GM06990 (cell line): ENCODE data around the gene CBFA2T3.

Experiments used
- DNase-seq: peaks from one replicate; pipeline ENCODE4 v3.0.0-alpha.2; 2011; ENCODE audit not compliant: insufficient read length; ENCODE audit errors: extremely low read depth
- H3K27me3 ChIP-seq: replicated peaks from 2 replicates; pipeline ENCODE4 v1.6.0; 2011; ENCODE audit warnings: low read length; ENCODE audit not compliant: control insufficient read depth, insufficient read depth
- H3K36me3 ChIP-seq: 2 replicates; pipeline ENCODE4 v1.5.1; 2011; ENCODE audit warnings: low read length; ENCODE audit not compliant: control insufficient read depth, insufficient read depth
- H3K4me3 ChIP-seq: replicated peaks from 2 replicates; pipeline ENCODE4 v1.5.1; 2011; ENCODE audit warnings: low read depth, mild to moderate bottlenecking, control low read depth, low read length
- CTCF ChIP-seq: IDR thresholded peaks from 2 replicates; pipeline ENCODE4 v1.5.1; 2011; ENCODE audit warnings: low read length, control low read depth, mild to moderate bottlenecking, inconsistent platforms; ENCODE audit not compliant: insufficient read depth, poor library complexity, severe bottlenecking

Gene CBFA2T3

DNA sequence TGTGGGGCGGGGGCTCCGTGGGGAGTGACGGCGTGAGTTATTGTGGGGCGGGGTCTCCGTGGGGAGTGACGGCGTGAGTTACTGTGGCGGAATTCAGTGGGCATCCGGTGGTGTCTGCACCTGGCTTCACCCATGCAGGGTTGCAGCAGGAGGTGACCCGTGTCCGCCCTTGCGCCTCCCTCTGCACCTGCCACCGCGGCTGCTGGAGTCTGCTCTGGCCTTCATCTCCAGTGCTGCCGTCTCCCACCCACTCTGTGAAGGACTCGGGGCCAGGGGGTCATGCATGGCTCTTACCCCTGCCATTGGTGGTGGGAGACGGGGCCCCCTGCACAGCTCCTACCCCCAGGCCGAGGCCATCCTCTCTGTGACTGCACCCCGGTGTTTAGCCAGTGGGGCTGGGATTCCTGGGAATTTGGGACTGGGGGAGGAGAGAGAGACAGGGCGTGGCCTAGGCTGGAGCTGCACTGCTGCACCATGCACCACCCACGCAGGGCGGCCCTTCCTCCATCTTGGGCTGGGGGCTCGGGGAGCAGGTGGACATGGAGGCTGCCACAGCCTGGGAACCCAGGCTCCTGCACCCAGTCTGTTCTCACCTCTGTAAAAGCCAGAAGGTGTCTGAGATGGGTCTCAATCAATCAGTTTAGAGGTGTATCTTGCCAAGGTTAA, 109.3 kb downstream of the CBFA2T3 start:
- H3K27me3 ChIP-seq, result no peaks in the 10 kb centered on the region; the same call in 1 of the 2 replicates
- no peak for DNase-seq
- H3K36me3 ChIP-seq, result no peaks in the 10 kb centered on the region
- TF ChIP-seq CTCF, result no peak
- H3K4me3 ChIP-seq, result no peak overlapping the region

DNA sequence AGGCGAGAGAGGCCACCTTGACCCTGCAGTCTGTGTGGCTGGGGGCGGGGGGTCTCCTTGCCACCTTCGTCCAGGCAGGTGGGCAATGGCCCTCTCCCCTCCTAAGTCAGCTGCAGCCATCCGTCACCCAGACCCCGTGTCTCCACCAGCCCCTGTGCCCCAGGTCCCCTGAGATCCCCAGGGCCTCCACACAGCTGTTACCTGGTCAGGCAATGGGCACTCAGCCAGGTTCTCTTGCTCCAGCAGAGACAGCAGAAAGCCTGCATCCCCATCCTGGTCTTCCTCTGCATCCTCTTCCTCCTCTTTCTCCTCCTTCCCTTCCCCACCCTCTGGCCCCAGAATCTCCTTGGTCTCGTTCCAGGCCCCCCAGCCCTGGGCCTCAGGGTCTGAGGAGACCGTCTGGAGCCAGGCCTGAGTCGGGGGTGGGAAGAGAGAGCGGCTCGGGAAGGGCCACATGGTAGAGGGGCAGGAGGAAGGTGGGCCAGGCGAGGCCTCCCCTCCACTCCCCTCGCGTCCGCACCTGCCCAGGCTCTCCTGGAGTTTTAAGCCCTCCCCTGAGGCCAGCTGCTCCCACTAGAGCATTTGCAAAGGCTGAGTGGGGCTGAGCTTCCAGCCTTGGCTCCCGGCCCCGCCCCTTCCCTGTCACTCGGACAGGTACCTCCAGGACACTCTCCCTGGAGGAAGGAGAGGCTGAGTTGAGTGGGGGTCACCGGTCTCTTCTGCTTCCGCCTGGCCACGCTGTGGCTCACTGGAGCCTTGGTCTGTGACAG, 110.7 kb downstream of the CBFA2T3 start, which contains the start of gene PABPN1L:
TSS of gene PABPN1L (minus strand) at position 510 of the 770 bp plus-strand sequence. CDS start at position 456, 54 bp downstream.
- DNase-seq, result no peak
- no peak for TF ChIP-seq CTCF
- Histone ChIP-seq H3K4me3 (no peak within 1 kb of the TSS), H3K27me3 (no peaks in the 10 kb centered on the region; the same call in 1 of the 2 replicates), H3K36me3 (peaks cover 2% of the 10 kb centered on the region; the same call in 1 of the 2 replicates)

DNA sequence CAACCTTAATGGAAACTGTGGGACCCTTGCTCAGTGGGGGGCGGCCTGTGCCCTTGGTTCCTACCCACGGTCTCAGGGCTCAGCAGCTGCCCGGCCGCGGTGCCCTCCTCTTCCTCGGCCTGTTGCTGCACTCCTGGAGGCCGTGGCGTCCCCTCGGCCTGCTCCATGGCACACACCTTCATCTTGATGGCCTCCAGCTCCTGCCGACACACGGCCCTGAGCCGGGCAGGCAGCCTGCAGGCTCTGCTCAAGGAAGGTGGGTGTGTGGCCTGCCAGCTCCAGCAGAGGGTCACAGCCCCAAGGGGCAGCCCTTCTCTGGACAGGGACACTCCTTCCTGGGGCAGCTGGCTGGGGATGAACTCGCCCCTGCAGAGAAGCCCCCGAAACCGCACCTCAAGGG, 111.3 kb downstream of the CBFA2T3 start:
- DNase-seq, result no peak
- H3K27me3 ChIP-seq, result no peaks in the 10 kb centered on the region; the same call in 1 of the 2 replicates
- no peak for TF ChIP-seq CTCF

DNA sequence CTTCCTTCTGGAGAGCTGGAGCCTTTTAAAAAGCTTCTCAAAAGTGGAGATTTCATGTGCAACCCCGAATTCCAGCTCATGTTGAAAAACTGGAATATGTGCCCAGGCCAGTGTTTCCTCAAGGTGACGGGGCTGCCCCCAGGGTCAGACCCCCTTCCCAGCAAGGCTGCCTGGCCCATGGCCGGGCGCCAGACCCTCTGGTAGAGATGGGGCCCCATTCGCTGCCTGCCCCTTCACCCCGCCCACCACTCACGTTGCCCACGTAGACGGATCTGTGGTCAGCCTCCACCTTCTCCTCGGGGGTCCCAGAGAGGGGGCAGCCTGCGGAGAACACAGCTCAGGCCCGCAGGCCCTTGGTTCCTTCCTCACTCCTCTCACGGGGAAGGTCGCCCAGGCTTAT, 111.7 kb downstream of the CBFA2T3 start:
- Histone ChIP-seq H3K36me3 (peaks cover 6% of the 10 kb centered on the region), H3K4me3 (no peak overlapping the region), H3K27me3 (no peaks in the 10 kb centered on the region; the same call in 1 of the 2 replicates)
- no peak for DNase-seq
- no peak for TF ChIP-seq CTCF

More for the DNA sequence above, 111.3 kb downstream of the CBFA2T3 start:
- H3K36me3 ChIP-seq, result peaks cover 3% of the 10 kb centered on the region
- no peak overlapping the region for H3K4me3 ChIP-seq

- no peak for TF ChIP-seq CTCF
- no peaks in the 10 kb centered on the region; the same call in 1 of the 2 replicates for H3K27me3 ChIP-seq
- no peak overlapping the region for H3K4me3 ChIP-seq
- DNase-seq, result no peak
- H3K36me3 ChIP-seq, result peaks cover 12% of the 10 kb centered on the region
These were observed 112.5 kb downstream of the CBFA2T3 start for GRCh38 chr16:88864521-88864920.
